NCI-H2227 (cell line): Measurements from ENCODE around the gene ABLIM2.

Experiments used
- DNase-seq: peaks from one replicate; lab custom pipeline; 2025; ENCODE audit not compliant: unreplicated experiment; lab: John Stamatoyannopoulos, UW

Gene ABLIM2

DNA sequence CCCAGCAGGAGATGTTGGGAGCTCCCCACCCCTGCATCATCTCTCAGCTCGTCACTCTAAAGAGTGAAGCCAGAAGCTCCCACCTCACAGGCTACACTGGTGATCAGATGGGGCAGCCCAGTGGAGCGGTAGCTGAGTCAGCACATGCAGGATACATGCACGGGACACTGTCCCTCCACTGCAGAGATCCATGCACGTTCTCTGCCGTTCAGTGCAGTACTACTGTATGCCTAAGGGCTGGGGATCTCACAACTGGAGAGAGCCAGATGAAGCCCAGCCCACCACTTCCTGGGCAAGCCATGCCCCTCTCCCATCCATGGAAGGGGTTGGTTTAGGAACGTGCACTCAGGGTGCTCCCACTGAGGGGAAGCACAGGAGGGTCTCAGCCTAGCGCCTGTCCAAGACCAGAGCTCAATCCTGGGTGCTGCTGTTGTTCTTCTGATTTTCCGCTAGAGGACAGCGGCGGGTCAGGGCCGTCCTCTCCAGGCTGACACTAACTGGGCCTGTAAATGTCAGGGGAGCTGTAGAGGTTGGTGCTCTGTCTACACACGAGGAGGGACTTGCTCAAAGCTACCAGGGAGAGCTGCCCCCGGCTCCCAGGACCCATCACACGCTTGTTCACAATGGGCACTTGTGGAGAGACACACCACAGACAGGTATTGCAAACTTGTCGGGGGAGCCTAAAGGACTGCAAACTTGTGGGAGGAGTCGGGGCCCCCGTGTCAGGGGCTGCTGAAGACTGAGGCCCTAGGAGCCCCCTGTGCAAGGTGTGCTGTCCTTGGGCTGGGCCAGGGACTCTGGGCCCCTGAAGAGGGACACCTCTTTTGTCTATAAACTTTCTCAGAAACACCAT, 18.2 kb upstream of the ABLIM2 start:
- peak; percentile 17 for DNase-seq

DNA sequence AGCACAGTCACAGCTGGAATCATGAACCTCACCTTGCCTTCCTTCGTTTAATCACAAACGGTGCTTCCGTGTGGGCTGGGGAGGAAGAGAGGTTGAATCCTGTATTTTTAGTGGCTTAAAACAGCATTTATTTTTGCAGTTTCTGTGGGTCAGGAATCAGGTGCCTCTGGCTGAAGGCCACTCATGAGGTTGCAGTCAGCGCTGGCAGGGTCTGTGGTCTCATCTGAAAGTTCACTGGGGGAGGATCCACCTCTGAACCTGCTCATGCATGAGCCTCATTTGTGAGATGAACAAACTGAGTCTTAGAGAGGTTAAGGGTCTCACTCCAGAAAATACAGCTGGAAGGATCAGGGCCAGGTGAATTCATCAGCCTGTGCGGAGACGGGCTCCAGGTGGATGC, 17.1 kb upstream of the ABLIM2 start:
- no peak for DNase-seq

DNA sequence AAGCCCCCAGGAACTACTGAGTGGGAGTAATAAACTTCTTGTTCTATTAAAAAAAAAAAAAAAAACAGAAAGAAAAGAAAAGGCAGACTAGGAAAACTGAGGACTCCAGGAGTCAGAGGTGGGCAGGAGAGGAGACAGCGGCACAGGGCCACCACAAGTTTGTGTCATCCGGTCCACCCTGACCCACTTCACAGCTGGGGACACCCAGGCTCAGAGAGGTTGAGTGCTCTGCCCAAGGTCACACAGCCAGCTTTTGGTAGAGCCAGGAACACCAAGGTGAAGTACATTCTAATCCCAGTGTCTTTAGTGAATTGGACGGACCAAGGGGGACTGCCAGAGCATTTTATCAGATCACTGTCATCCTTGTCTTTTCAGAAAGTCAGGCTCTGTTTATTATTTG, 16.4 kb upstream of the ABLIM2 start:
- DNase-seq, result no peak

GRCh38 chr4:8173492-8174242, 15.1 kb upstream of the ABLIM2 start:
- no peak for DNase-seq

DNA sequence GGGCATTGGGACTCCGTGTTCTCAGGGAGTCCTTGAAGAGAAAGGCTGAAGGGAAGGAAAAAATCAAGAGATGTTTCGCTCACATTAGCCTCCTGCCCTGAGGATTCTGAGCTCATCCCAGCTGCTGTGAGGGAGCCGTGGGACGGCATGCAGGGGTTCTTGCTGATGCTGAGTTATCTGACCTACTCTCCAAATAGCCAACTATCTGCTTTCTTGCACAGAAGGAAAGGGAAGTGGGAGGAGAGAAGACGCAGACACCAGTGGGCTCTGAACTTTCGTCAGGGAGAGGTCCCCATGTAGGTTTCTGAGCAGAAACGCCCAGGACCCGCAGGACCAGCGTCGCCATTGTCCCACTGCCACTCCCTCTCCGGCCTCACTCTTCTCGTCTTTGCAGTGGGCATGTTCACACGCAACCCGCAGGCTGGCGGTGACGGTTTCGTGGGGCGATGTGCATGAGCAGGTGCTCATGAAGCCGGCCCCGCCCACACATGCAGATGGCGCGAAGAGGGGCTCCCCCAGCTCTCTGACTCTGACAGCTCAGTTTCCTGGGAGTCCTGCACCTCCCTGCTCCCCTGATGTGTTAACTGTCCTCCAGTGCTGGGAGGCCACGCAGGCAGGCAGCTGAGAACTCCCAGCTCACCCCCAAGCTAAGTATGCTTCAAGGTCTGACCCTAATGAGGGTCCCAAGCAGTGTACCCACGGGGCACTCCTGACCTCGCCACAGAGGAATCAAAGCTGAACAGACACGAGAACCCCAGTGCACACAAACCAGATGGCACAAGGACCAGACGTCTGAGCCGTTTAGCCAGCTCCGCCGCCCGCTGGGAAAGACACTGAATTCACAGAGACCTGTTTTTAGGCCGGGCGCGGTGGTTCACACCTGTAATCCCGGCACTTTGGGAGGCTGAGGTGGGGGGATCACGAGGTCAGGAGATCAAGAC, 13.6 kb upstream of the ABLIM2 start:
- DNase-seq, result no peak

DNA sequence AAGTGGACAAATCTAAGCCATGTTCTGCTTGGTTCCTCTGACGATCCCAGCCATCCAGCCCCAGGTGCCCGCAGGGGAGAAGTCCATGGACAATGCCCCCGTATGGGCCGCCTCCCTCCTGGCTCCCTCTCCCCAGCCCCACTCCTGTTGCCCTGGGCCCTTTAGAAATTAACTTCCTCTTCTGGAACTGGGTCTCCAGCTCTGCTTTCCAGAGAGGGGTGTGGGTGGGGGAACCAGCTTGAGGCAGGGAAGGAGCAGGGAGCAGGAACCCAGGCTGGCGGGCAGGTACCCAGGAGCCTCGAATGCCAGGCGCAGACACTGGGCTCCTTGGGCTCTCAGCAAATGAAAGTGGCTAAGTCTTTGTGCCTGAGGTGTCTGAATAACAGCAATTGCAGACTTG, 12.7 kb upstream of the ABLIM2 start:
- no peak for DNase-seq

DNA sequence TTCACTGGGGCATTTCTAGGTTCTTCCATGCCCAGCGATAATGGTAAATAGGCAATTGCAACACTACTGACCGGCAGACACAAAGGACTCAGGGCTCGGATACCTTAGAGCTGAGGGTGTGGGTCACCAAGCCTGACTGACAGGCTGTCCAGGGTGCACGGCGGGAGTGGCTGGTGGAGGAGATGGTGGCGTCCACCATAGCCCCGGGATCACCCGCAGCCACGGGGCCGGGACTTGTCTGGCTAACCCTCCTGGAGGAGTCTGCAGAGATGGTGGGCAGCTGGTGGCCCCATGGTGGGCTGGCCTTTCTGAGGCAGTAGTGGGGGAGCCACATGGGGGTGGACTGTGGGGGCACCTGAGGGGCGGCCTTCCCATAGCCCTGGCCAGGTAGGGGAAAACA, 11.7 kb upstream of the ABLIM2 start:
- no peak for DNase-seq

- no peak for DNase-seq
Observed at GRCh38 chr4:8169763-8170162, 11.2 kb upstream of the ABLIM2 start.

DNA sequence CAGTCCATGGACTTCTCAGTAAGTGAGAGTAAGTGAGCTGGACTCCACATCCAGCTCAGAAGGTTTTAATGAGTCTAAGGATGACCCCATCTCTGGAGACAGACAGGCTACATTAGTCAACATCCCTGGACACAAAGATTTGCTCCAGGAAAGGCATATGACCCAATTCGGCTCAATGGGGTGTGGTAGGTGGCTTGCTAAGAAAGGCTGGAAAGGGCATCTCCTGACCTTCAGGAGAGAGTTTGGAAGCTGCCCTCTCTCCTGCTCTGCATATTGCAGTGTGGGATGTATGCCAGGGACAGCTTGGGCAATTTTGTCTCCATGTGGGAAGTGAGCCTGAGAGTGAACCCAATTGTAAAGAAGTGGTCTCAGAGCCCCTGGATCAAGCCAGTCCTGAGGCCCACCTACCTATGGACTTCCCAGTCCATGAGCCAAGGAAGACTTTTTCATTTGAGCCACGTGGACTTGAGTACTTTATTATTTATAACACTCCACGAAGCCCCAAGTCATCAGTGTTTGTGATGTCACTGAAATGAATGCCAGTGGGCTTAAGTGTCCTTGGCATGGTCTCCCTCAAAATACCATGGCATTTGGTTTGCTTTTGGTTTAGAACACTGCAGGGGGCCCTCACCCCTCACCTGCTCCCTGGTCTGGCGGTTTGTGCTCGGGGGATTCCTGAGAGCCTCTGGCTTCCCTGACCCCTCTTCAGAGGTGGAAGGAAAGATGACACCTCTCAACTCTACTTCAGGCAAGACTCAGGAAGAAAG, 10.4 kb upstream of the ABLIM2 start:
- DNase-seq, result no peak

- DNase-seq, result no peak
Observed at GRCh38 chr4:8168232-8168631, 9.6 kb upstream of the ABLIM2 start.

DNA sequence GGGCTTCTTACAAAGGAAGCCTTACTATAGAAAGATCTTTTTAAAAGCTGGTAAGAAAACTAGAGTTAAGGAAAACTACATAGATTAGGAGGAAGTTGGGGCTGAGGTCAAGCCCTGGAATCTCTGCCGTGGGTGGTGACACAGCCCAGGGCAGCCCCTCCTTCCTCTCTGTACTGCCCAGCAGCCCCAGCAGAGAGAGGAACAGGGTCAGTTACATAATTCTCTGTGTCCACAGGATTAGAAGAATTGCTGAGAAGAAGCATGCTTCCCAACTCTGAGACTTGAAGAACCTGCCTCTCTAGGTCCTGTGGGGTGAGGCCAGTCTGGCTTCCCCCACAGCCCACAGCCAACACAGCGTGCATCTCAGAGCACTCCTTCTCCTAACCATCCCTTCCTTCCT, 9.2 kb upstream of the ABLIM2 start:
- DNase-seq, result no peak

GRCh38 chr4:8167291-8167690, 8.7 kb upstream of the ABLIM2 start:
- DNase-seq, result no peak

DNA sequence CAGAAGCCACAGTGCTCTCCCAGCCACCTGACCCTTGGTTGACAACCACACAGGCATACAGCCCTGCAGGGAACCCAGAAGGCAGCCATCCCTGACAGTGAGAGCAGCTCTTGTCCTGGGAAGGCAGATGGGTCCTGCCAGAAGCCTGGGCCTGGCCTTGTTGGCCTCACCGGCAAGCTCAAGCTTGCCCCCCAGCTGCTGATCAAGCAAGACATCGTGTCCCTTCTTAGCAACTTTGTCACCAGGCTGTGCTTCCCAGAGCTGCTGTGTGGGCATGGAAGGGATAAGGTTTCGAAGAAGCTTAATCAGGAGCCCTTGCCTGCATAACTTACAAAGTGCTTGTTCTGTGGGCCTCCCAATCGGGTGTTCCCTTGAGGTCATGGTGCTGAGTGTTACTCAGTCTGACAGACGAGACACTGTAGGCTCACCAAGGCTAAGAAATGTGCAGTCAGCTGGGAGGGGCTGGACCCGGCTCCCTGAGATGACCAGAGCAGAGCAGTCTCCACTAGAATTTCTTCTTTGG, 6.8 kb upstream of the ABLIM2 start:
- DNase-seq, result no peak

- no peak for DNase-seq
Observed at GRCh38 chr4:8164687-8165086, 6.1 kb upstream of the ABLIM2 start.

GRCh38 chr4:8164194-8164565, 5.6 kb upstream of the ABLIM2 start:
- no peak for DNase-seq

GRCh38 chr4:8163436-8164193, 5.0 kb upstream of the ABLIM2 start:
- DNase-seq, result no peak

- DNase-seq, result no peak
Observed at GRCh38 chr4:8163026-8163425, 4.4 kb upstream of the ABLIM2 start.

GRCh38 chr4:8162625-8163024, 4.0 kb upstream of the ABLIM2 start:
- no peak for DNase-seq

- no peak for DNase-seq
Observed at GRCh38 chr4:8160572-8160971, 2.0 kb upstream of the ABLIM2 start.

GRCh38 chr4:8160233-8160560, 1.6 kb upstream of the ABLIM2 start:
- DNase-seq, result no peak
